HG03378 (cell line): ENCODE data around the gene GUCD1.
A peak's percentile ranks its signal among the peaks of the same experiment; 100 is the strongest.
"Not testable (repeated sequence)": the region's sequence is repeated elsewhere in the genome, so short reads cannot be mapped to it uniquely, and the experiment has no call there.

Experiments used
- ATAC-seq: cut with Tn5 transposase; IDR thresholded peaks from one replicate; pipeline ENCODE4 v1.9.1; 2021; ENCODE audit warnings: mild to moderate bottlenecking, moderate library complexity; ENCODE audit not compliant: unreplicated experiment

Gene GUCD1

GRCh38 chr22:24566899-24567511 is 12.1 kb upstream of the GUCD1 start:
- no peak for ATAC-seq

GRCh38 chr22:24565077-24565476 is 10.1 kb upstream of the GUCD1 start:
- no peak for ATAC-seq

GRCh38 chr22:24564376-24565058 is 9.6 kb upstream of the GUCD1 start:
- no peak for ATAC-seq

- no peak for ATAC-seq
Measured at GRCh38 chr22:24563246-24563645, 8.3 kb upstream of the GUCD1 start.

GRCh38 chr22:24559471-24559870 is 4.5 kb upstream of the GUCD1 start:
- no peak for ATAC-seq

- ATAC-seq: peak; percentile 60
Measured at GRCh38 chr22:24555165-24556039, 464 bp upstream of the GUCD1 start, which contains the start of gene SNRPD3. SNRPD3 (plus strand) TSS chr22:24555999; CDS start chr22:24557675, 1,676 bp downstream.

GRCh38 chr22:24553597-24554312 is 1.2 kb downstream of the GUCD1 start:
- no peak for ATAC-seq

GRCh38 chr22:24552503-24553286 is 2.2 kb downstream of the GUCD1 start:
- not testable (repeated sequence) for ATAC-seq

- no peak for ATAC-seq
Measured at GRCh38 chr22:24550902-24551435, 4.0 kb downstream of the GUCD1 start.

- no peak for ATAC-seq
Measured at GRCh38 chr22:24550028-24550901, 4.7 kb downstream of the GUCD1 start.

GRCh38 chr22:24548812-24549211 is 6.1 kb downstream of the GUCD1 start:
- no peak for ATAC-seq

GRCh38 chr22:24543679-24544243 is 11.2 kb downstream of the GUCD1 start:
- ATAC-seq: no peak

GRCh38 chr22:24543185-24543601 is 11.7 kb downstream of the GUCD1 start:
- ATAC-seq: no peak

GRCh38 chr22:24542641-24543040 is 12.3 kb downstream of the GUCD1 start:
- no peak for ATAC-seq

- ATAC-seq: no peak
Measured at GRCh38 chr22:24541681-24542515, 13.0 kb downstream of the GUCD1 start.

GRCh38 chr22:24540470-24540869 is 14.5 kb downstream of the GUCD1 start:
- no peak for ATAC-seq

GRCh38 chr22:24536089-24536488 is 18.8 kb downstream of the GUCD1 start:
- ATAC-seq: no peak

- ATAC-seq: no peak
Measured at GRCh38 chr22:24535348-24535747, 19.6 kb downstream of the GUCD1 start.
